Left cardiac atrium (tissue), 4 donors: ENCODE results near the gene GSK3B. TPM values are rescaled to one million over a fixed set of nuclear protein-coding genes. Genes with fewer than 3 reads are reported as not detected.

Source experiments
- ATAC-seq, 2 donors: fragments of 200-7000 bp; cut with Tn5 transposase; one replicate each; pipeline ENCODE4 v1.9.1; 2020; ENCODE audit warnings: mild to moderate bottlenecking in 2 of 2, moderate library complexity in 2 of 2
- DNase-seq: peaks from one replicate; pipeline ENCODE4 v3.0.0-alpha.2; 2020
- intact Hi-C, 2 donors: fragments of 100-400 bp; cut with DNase I; formaldehyde crosslinking; loops; one replicate each; pipeline versions ENCODE4 v1.14.1 to v1.15.1; 2022 to 2023
- total RNA-seq, 2 donors: library from RNA; stranded (reverse); fragmentation: NEBNext Ultra II Directional; extraction: Animal tissue kit (Norgen Biotek cat#: 25700); gene quantifications; one replicate each; pipeline ENCODE4 v1.2.1, GENCODE V29; 2021
- donor health status: DM: no; HTN: yes; CAD: no.
- donor health status: DM: no; HTN: yes; CAD: no; lungs with severe emphysema.
- donor health status: DM: yes; HTN: yes; CAD: no.
- donor health status: Dilated cardiomyopathy.

Gene GSK3B
- total RNA-seq, 2 donors from 2014 or later: 37.0 to 39.1 TPM

DNA sequence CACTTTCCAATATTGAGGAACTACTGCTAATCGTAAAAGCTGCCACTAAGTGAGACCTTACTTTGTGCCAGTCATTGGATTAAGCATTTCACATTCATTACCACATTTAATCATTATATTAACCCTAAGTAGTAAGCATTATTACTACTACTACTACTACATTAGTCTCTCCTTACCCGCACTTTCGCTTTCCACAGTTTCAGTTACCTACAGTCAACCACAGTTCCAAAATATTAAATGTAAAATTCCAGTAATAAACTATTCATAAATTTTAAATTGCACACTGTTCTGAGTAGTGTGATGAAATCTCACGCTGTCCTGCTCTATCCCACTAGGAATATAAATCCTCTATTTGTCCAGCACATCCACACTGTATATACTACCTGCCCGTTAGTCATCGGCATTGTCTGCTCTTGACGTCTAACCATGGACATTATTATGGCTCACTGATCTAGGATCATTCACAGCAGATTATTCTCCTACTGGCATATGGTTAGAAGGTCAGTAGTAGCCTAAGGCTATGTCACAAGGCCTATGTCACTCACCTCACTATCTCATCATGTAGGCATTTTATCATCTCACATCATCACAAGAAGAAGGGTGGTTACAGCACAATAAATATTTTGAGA, 121.1 kb downstream of the GSK3B start:
- no peak for ATAC-seq
- intact Hi-C loops: no loop called here
- DNase-seq: no peak

DNA sequence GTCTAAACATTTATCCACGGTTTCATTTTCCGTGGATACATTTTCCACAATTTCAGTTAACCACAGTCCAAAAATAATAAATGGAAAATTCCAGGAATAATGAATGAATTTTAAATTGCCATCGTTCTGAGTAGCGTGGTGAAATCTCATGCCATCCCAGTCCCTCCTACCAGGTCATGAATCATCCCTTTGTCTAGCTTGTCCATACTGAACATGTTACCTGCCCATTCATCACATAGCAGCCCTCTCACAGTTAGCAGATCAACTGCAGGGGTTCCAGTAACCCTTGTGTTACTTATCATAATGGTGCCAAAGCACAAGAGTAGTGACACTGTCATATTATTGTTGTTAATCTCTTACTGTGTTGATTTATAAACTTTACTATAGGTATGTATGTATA, 124.5 kb downstream of the GSK3B start:
- ATAC-seq: no peak

GRCh38 chr3:119967353-119968006, 126.8 kb downstream of the GSK3B start:
- DNase-seq (no peak), ATAC-seq (no peak)
- intact Hi-C loops: no loop called here

More for the DNA sequence above, 124.5 kb downstream of the GSK3B start:
- no peak for DNase-seq
- intact Hi-C loops: no loop called here

- intact Hi-C loops: no loop called here
- DNase-seq (no peak), ATAC-seq (no peak)
These were observed 128.6 kb downstream of the GSK3B start for GRCh38 chr3:119965692-119966091.

GRCh38 chr3:119964294-119964693, 130.0 kb downstream of the GSK3B start:
- ATAC-seq (no peak), DNase-seq (no peak)
- intact Hi-C loops: no loop called here

- intact Hi-C loops: no loop called here
- ATAC-seq (no peak), DNase-seq (no peak)
These were observed 138.3 kb downstream of the GSK3B start for GRCh38 chr3:119955972-119956371.

DNA sequence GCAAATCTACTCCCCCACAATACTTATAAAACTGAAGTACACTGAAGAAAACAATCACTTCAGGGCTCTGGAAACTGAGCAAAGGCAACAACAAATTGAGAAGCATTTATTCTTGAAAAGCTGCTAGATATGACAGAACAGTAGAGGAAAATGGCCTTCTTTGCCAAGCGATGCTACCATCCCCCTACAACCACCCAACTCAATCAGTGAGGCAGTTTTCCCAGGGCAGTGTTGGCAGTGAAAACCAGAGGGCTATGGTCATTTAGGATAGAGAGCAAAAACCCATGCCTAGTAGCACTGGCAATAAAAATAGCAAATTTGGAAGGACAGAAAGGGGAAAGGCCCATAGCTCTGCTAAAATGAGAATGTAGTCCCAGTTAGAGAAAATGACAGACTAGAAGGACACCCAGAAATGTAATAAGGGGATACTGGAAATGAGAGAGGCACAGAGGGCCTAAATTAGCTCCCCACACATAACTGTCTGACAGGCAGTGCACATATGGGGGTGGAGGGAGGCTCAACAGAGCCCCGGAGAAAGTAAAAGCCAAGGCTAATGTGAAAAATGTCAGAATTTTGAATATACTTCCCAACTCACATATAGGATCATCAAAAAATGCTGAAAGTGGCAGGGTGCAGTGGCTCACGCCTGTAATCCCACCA, 143.5 kb downstream of the GSK3B start:
- DNase-seq (no peak), ATAC-seq (peak in 1 of 2 donors; percentile 27)
- intact Hi-C loops: no loop called here

DNA sequence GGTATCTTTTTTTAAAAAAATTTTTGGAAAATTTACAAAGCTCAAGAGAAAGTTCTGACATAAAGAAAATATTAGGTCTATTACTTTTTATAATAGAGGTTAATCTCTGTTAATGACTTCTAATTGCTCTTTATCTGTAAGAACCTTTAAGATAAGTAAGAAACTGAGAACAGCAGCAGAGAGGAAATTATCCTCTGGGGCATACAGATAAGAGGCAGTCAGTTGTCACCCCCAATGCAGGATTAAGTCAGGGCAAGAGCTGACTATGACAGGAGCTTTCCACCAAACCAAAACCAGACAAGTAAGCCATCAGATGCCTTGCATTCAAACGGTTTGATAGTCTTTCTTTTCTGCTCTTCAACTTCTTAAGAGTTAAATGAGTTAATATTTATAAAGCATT, 149.0 kb downstream of the GSK3B start:
- ATAC-seq: no peak
- no peak for DNase-seq
- intact Hi-C loops: no loop called here

DNA sequence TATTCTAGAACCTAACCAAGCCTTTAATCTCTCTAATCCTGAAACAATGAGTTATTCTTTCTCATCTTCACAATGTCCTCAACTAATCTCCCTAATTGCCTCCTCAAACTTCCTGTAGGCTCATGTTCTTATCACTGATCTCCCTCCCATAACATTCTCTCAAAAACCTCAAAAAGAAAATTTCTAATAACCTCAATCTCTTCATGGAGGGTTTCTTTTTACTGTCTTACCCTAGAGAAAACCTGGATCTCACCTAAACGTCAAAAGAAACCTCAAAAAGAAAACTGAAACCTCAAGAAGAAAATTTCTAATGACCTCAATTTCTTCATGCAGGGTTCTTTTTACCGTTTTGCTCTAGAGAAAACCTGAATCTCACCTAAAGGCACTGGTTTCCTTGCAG, 150.2 kb downstream of the GSK3B start:
- ATAC-seq (no peak), DNase-seq (no peak)
- intact Hi-C loops: no loop called here

DNA sequence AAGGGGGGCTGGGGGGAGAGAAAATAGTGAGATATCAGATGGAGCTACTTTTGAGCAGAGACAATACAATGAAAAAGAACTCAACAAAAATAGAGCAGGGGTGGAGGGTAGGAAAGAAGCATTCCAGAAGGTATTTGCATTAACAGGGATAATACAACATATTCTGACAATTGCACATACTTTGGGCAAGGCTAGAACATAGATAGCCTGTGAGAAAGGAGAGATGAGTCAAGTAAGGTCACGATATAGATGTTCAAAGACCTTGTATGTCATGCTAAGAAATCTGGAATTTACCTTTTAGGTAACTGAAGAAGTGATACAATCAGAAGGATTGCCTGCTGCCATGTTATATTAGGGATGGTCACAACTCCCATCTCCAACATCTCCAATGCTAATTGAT, 155.2 kb downstream of the GSK3B start:
- DNase-seq (no peak), ATAC-seq (no peak)
- intact Hi-C loops: no loop called here

DNA sequence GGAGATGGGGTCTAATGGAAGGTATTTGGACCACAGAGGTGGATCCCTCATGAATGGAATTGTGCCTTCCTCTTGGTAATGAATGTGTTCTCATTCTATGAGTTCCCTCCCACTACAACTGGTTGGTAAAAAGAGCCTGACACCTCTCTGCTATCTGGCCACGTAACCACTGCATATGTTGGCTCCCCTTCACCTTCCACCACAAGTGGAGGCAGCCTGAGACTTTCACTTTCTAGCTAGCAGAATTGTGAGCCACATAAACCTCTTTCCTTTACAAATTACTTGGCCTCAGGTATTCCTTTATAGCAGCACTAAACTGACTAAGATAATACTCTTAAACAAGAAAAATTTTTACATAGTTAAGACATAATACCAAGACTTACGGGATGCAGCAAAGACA, 157.0 kb downstream of the GSK3B start:
- no peak for DNase-seq
- ATAC-seq: peak in 1 of 2 donors; percentile 38
- intact Hi-C loops: no loop called here

- ATAC-seq (no peak), DNase-seq (no peak)
- intact Hi-C loops: no loop called here
These were observed 160.0 kb downstream of the GSK3B start for GRCh38 chr3:119934249-119934648.

- ATAC-seq: no peak
- no peak for DNase-seq
- intact Hi-C loops: no loop called here
These were observed 161.0 kb downstream of the GSK3B start for GRCh38 chr3:119933207-119933606.

DNA sequence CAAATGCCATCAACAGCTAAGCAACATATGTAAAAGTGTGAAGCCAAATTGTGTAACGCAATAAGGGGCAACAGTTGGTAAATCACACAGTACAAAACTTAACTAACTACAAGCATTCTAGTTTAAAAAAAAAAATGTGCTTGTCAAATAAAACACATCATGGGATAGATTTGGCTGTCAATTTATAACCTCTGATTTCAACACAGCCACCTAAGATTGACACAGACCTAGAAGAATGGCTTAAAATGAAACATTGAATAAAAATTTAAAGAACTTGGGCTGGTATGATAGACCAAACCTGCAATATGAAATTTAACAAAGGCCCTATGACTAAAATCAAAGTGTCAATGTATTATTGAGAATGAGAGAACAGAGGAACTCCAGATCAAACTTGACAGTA, 164.0 kb downstream of the GSK3B start:
- intact Hi-C loops: no loop called here
- ATAC-seq: no peak
- no peak for DNase-seq

- intact Hi-C loops: no loop called here
- no peak for DNase-seq
These were observed 167.1 kb downstream of the GSK3B start for GRCh38 chr3:119927190-119927589.

DNA sequence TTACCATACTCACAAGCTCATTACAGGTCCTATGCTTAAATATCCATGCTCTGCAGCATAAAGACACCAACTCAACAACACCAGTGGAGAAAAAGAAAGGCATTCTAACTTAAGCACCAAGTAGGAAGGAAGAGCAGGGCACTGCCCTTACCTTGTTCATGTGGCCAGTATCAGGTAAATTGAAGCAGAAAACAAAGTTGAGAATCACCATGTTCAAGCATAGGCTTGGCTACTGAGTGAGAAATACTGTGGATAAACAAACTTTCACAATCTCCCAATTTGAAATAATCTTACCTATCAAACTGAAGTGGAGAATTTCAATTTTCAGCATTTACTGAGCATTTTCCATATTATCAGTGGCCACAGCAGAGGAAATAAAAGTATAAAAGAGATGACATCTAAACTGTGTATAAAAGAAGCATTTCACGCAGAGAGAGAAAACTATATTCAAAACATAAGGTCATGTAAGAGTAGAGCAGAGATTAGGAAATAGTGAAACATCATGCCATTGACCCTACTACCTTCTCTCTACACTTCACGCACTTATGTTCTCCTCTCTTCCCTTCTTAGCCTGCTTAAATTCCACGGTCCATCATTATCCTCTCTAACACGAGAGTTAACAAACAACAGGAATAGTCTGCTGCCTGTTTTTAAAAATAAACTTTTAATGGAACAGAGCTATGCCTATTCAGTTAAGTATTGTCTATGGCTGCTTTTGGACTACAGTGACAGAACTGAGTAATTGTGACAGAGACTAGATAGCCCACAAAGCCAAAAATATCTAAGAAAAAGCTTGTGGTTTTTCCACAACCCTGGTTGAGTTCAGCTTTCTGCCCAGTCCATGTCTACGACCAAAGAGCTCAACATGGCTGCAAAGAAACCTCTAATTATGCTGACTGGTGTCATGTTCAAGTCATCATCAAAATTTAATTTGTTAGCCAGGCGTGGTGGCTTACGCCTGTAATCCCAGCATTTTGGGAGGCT, 169.8 kb downstream of the GSK3B start:
- no peak for DNase-seq
- intact Hi-C loops: no loop called here
- ATAC-seq: no peak

More at GRCh38 chr3:119927190-119927589, 167.1 kb downstream of the GSK3B start:
- ATAC-seq: no peak

GRCh38 chr3:119918992-119919933, 175.0 kb downstream of the GSK3B start:
- intact Hi-C loops: no loop called here
- DNase-seq (no peak), ATAC-seq (no peak)

- DNase-seq (no peak), ATAC-seq (no peak)
- intact Hi-C loops: no loop called here
These were observed 181.2 kb downstream of the GSK3B start for GRCh38 chr3:119913021-119913420.
